OCI-LY1 (cell line): Measurements from ENCODE around the gene ETV6.

Experiments
- H2AFZ ChIP-seq: fragments of 200-600 bp; sonication (generic), shearing (Covaris generic); 2 replicates; pipeline ENCODE4 v1.6.0; 2014; ENCODE audit warnings: antibody characterized with exemption, mild to moderate bottlenecking, low read length
- H3F3A ChIP-seq: fragments of 200-600 bp; sonication (generic), shearing (Covaris generic); 2 replicates; pipeline ENCODE4 v1.6.0; 2014; ENCODE audit warnings: mild to moderate bottlenecking, antibody characterized with exemption, low read length, moderate library complexity; ENCODE audit not compliant: insufficient read depth
- H3K27ac ChIP-seq: fragments of 200-600 bp; sonication (generic); 2 replicates; pipeline ENCODE4 v1.5.1; 2014; ENCODE audit warnings: low read length, mixed run types, mild to moderate bottlenecking, low read depth; ENCODE audit not compliant: poor library complexity, severe bottlenecking
- H3K27me3 ChIP-seq: fragments of 200-600 bp; sonication (generic); 2 replicates; pipeline ENCODE4 v1.6.0; 2014; ENCODE audit warnings: antibody characterized with exemption, mild to moderate bottlenecking, low read length, moderate library complexity; ENCODE audit not compliant: insufficient read depth
- H3K36me3 ChIP-seq: fragments of 200-600 bp; sonication (generic); 2 replicates; pipeline ENCODE4 v1.6.1; 2014; ENCODE audit warnings: mild to moderate bottlenecking, antibody characterized with exemption, low read length, moderate library complexity, mixed read lengths; ENCODE audit not compliant: insufficient read depth
- H3K4me1 ChIP-seq: fragments of 200-600 bp; sonication (generic); 2 replicates; pipeline ENCODE4 v1.5.1; 2014; ENCODE audit warnings: mild to moderate bottlenecking, low read length, moderate library complexity; ENCODE audit not compliant: insufficient read depth, severe bottlenecking
- H3K4me2 ChIP-seq: fragments of 200-600 bp; sonication (generic), shearing (Covaris generic); 2 replicates; pipeline ENCODE4 v1.6.1; 2014; ENCODE audit warnings: low read length
- H3K4me3 ChIP-seq: fragments of 200-600 bp; sonication (generic); 2 replicates; pipeline ENCODE4 v1.5.1; 2014; ENCODE audit warnings: low read length, low read depth, mild to moderate bottlenecking, mixed read lengths; ENCODE audit not compliant: poor library complexity, severe bottlenecking
- H3K79me2 ChIP-seq: fragments of 200-600 bp; shearing (Covaris generic); 2 replicates; pipeline ENCODE4 v1.6.1; 2016; ENCODE audit warnings: mixed run types, low read length, mixed read lengths; ENCODE audit not compliant: insufficient read depth
- H3K9ac ChIP-seq: fragments of 200-600 bp; sonication (generic), shearing (Covaris generic); 2 replicates; pipeline ENCODE4 v1.6.1; 2014; ENCODE audit warnings: mild to moderate bottlenecking, low read length, mixed read lengths
- H3K9me2 ChIP-seq: fragments of 200-600 bp; sonication (generic), shearing (Covaris generic); 2 replicates; pipeline ENCODE4 v1.6.1; 2014; ENCODE audit warnings: low read depth, mild to moderate bottlenecking, low read length, mixed read lengths
- H3K9me3 ChIP-seq: fragments of 200-600 bp; shearing (Covaris generic); 2 replicates; pipeline ENCODE4 v1.6.1; 2014; ENCODE audit warnings: low read length, mixed read lengths
- H4K20me1 ChIP-seq: fragments of 200-600 bp; sonication (generic), shearing (Covaris generic); 2 replicates; pipeline ENCODE4 v1.6.0; 2016; ENCODE audit warnings: mild to moderate bottlenecking, low read length; ENCODE audit not compliant: insufficient read depth
- EZH2 ChIP-seq: fragments of 200-600 bp; sonication (generic), shearing (Covaris generic); IDR thresholded peaks from 2 replicates; pipeline ENCODE4 v1.8.0; 2017; ENCODE audit warnings: borderline replicate concordance, mixed run types, mild to moderate bottlenecking, antibody characterized with exemption, low read length, moderate library complexity, mixed read lengths
- TF ChIP-seq, protein P1 (sequence below): fragments of 200-600 bp; sonication (generic), shearing (Covaris generic); IDR thresholded peaks from 2 replicates; pipeline ENCODE4 v1.5.1; 2017; ENCODE audit warnings: mild to moderate bottlenecking, antibody characterized with exemption, low read length, moderate library complexity, mixed read lengths

ETV6 gene

DNA sequence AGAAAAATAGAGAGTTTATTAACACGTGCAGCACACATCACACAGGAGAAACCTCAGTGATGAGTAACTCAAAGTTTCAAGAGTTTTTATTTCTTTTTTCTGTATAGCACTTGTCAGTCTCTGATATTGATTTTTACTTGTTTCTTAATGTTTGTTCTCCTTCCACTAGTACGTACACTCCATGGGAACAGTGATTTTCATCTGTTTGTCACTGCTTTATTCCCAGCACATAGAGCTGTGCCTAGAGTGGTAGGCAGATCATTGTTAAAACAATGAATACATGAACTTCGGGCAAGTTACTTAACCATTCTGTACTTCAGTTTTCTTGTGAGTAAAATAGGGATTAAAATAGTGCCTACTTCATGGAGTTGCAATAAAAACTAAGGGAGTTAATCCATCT, 46.6 kb downstream of the ETV6 start:
- H3K9me3 ChIP-seq, result no peaks in the 10 kb centered on the region
- H3K27ac ChIP-seq, result no peak overlapping the region
- H2AFZ ChIP-seq, result no peak overlapping the region
- H3F3A ChIP-seq, result no peaks in the 10 kb centered on the region
- H3K36me3 ChIP-seq, result no peaks in the 10 kb centered on the region
- no peaks in the 10 kb centered on the region for H3K27me3 ChIP-seq
- H3K9ac ChIP-seq, result no peak overlapping the region
- H4K20me1 ChIP-seq, result no peaks in the 10 kb centered on the region
- TF ChIP-seq, protein P1, sequence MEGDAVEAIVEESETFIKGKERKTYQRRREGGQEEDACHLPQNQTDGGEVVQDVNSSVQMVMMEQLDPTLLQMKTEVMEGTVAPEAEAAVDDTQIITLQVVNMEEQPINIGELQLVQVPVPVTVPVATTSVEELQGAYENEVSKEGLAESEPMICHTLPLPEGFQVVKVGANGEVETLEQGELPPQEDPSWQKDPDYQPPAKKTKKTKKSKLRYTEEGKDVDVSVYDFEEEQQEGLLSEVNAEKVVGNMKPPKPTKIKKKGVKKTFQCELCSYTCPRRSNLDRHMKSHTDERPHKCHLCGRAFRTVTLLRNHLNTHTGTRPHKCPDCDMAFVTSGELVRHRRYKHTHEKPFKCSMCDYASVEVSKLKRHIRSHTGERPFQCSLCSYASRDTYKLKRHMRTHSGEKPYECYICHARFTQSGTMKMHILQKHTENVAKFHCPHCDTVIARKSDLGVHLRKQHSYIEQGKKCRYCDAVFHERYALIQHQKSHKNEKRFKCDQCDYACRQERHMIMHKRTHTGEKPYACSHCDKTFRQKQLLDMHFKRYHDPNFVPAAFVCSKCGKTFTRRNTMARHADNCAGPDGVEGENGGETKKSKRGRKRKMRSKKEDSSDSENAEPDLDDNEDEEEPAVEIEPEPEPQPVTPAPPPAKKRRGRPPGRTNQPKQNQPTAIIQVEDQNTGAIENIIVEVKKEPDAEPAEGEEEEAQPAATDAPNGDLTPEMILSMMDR, result no peak
- no peak for TF ChIP-seq EZH2
- no peaks in the 10 kb centered on the region for H3K79me2 ChIP-seq
- H3K9me2 ChIP-seq, result no peaks in the 10 kb centered on the region
- H3K4me2 ChIP-seq, result no peak overlapping the region
- no peaks in the 10 kb centered on the region for H3K4me1 ChIP-seq
- no peak overlapping the region for H3K4me3 ChIP-seq

DNA sequence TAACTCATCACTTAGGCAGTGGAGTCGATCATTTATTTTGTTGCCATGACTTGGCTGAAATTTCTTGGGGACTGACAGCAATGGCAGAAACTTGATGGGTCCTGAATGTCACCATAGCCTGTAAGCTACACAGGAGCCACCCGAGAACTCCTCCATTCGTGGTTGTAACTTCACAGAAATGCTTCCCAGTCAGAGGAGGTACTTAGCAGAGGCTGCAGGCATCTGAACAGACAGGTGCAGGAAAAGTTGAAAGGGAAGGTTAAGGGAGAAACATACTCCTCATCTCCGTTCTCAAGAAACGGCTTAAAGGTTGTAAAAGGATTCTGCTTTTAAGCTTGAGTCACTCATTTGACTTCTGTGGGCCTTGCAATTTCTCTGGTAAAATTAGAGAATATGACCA, 47.7 kb downstream of the ETV6 start:
- no peaks in the 10 kb centered on the region for H4K20me1 ChIP-seq
- TF ChIP-seq, protein P1, result no peak
- no peak for TF ChIP-seq EZH2
- H3K4me3 ChIP-seq, result no peak overlapping the region
- H3K4me1 ChIP-seq, result no peaks in the 10 kb centered on the region
- H3K27ac ChIP-seq, result no peak overlapping the region
- H3K27me3 ChIP-seq, result no peaks in the 10 kb centered on the region
- no peak overlapping the region for H3K4me2 ChIP-seq
- H3F3A ChIP-seq, result no peaks in the 10 kb centered on the region
- no peak overlapping the region for H2AFZ ChIP-seq
- no peaks in the 10 kb centered on the region for H3K9me2 ChIP-seq
- H3K9ac ChIP-seq, result no peak overlapping the region
- H3K36me3 ChIP-seq, result no peaks in the 10 kb centered on the region
- no peaks in the 10 kb centered on the region for H3K79me2 ChIP-seq
- H3K9me3 ChIP-seq, result no peaks in the 10 kb centered on the region

DNA sequence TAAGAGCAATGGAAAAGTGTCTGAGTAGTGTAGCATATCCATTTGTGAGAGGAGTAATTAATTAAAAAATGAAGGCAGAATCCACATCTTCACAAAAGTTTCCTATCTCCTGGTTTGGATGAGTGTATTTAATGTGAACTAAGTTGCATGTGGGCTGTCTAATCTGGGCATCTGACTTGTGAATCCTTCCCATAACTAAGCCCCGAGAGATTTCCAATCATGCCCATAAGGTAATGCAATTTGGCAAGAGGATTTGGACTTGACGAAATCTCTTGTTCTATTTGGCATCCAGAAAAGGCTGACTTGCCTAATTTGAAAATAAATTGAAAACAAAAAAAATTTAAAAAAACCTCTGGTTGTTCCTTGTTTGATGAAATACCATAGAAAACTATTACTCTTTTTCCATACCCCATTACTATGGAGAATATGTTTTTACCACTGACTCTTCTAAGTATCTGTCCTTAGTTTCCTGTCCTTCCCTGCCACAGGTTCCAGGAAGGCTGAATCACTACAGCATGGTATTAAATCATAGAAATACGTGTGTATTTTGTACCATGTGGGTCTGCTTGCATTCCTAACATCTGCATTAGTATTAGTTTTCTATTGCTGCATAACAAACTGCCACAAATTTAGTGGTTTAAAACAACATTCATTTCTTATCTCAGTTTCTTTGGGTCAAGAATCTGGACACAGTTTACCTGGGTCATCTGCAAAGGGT, 48.4 kb downstream of the ETV6 start:
- Histone ChIP-seq H3K9me2 (no peaks in the 10 kb centered on the region), H3K36me3 (no peaks in the 10 kb centered on the region), H3K4me2 (no peak overlapping the region), H2AFZ (no peak overlapping the region), H3K9ac (no peak overlapping the region), H3K4me3 (no peak overlapping the region), H3K79me2 (no peaks in the 10 kb centered on the region), H3K27me3 (no peaks in the 10 kb centered on the region), H3K27ac (no peak overlapping the region), H4K20me1 (no peaks in the 10 kb centered on the region), H3F3A (no peaks in the 10 kb centered on the region), H3K4me1 (no peaks in the 10 kb centered on the region), H3K9me3 (no peaks in the 10 kb centered on the region)
- TF ChIP-seq EZH2, result no peak
- TF ChIP-seq, protein P1, result no peak
